ENCODE results near the gene NLGN4Y. TPM values are rescaled to one million over a fixed set of nuclear protein-coding genes. Genes with fewer than 3 reads are reported as not detected.

NLGN4Y gene
- total RNA-seq, 1 experiment from 2014 or later: not detected

DNA sequence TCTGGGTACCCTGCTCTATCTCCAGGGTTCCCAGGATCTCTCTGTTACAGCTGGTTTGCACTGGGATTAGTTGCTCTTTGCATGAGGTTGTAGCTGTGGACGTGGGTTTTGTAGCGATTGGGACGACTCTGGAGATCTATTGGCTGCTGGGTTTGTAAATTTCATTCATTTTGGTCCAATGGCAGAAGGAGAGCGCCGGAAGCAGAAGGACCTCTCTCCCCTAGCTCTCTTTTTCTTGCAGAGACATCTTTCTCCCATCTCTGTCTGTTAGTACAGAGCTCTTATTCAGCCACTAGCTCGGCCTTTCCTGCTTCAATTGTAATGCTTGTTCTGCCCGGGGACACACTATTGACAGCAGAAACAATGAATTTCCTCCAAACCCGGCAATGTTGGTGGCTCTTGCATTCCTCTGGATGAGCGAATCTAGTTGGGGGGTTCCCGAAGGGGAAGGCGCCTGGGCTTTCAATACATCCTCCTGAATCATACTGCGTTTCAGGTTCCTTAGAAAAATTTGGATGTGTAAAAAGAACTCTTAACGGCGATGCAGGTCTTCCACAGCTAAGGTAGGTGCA, 1.9 kb upstream of the NLGN4Y start:
- H3K23ac ChIP-seq (ENCODE audit: insufficient read length, low read depth, low read length): no peak overlapping the region
- no peak overlapping the region for H3K27ac ChIP-seq (ENCODE audit: insufficient read length, low read depth, low read length)
- H2BK5ac ChIP-seq (ENCODE audit: insufficient read length, low read length): no peak overlapping the region
- H3K9me3 ChIP-seq (ENCODE audit: control insufficient read depth, low read depth, low read length): no peaks in the 10 kb centered on the region
- H4K20me1 ChIP-seq (ENCODE audit: control insufficient read depth, insufficient read depth, insufficient read length): no peaks in the 10 kb centered on the region
- H2BK120ac ChIP-seq (ENCODE audit: low read depth, low read length, poor library complexity, severe bottlenecking): no peak overlapping the region
- no peak overlapping the region for H2BK20ac ChIP-seq (ENCODE audit: low read depth, low read length, poor library complexity, severe bottlenecking)
- H3T11ph ChIP-seq (ENCODE audit: low read length): no peak overlapping the region
- no peaks in the 10 kb centered on the region for H3K23me2 ChIP-seq (ENCODE audit: insufficient read length, low read depth, low read length, poor library complexity, severe bottlenecking)
- H2BK15ac ChIP-seq (ENCODE audit: low read depth, low read length): no peak overlapping the region
- no peak overlapping the region for H3K27ac Mint-ChIP-seq
- H2AFZ ChIP-seq (ENCODE audit: low read length): no peak overlapping the region
- no peaks in the 10 kb centered on the region for H3K4me1 Mint-ChIP-seq
- H3K4me1 ChIP-seq (ENCODE audit: insufficient read depth, low read length): no peaks in the 10 kb centered on the region
- no peak overlapping the region for H2BK12ac ChIP-seq (ENCODE audit: insufficient read length, low read depth, low read length)
- H3K18ac ChIP-seq (ENCODE audit: insufficient read length, low read depth, low read length): no peak overlapping the region
- H3K27me3 ChIP-seq (ENCODE audit: insufficient read depth, low read length): no peaks in the 10 kb centered on the region
- no peak for DNase-seq
- TF ChIP-seq, protein P1, sequence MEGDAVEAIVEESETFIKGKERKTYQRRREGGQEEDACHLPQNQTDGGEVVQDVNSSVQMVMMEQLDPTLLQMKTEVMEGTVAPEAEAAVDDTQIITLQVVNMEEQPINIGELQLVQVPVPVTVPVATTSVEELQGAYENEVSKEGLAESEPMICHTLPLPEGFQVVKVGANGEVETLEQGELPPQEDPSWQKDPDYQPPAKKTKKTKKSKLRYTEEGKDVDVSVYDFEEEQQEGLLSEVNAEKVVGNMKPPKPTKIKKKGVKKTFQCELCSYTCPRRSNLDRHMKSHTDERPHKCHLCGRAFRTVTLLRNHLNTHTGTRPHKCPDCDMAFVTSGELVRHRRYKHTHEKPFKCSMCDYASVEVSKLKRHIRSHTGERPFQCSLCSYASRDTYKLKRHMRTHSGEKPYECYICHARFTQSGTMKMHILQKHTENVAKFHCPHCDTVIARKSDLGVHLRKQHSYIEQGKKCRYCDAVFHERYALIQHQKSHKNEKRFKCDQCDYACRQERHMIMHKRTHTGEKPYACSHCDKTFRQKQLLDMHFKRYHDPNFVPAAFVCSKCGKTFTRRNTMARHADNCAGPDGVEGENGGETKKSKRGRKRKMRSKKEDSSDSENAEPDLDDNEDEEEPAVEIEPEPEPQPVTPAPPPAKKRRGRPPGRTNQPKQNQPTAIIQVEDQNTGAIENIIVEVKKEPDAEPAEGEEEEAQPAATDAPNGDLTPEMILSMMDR (conservative IDR thresholded peaks at IDR 0.05): no peak
- no peak overlapping the region for H3K56ac ChIP-seq (ENCODE audit: insufficient read length, low read depth, low read length)
- H4K91ac ChIP-seq (ENCODE audit: insufficient read length, low read depth, low read length): no peak overlapping the region
- H3K14ac ChIP-seq (ENCODE audit: insufficient read depth, low read length): no peak overlapping the region
- H4K8ac ChIP-seq (replicated peaks; ENCODE audit: insufficient read length, low read depth, low read length): no peak overlapping the region
- no peak overlapping the region for H3K9ac ChIP-seq (ENCODE audit: extremely low read depth, insufficient read length, low read length)
- no peak overlapping the region for H2AK5ac ChIP-seq (ENCODE audit: insufficient read length, low read length)
- no peaks in the 10 kb centered on the region for H3K36me3 Mint-ChIP-seq (ENCODE audit: insufficient read depth in 1 of 3, low read depth in 3 of 3)
- no peaks in the 10 kb centered on the region for H3K9me3 Mint-ChIP-seq
- H3K4me3 Mint-ChIP-seq: no peak overlapping the region
- H3K4me2 ChIP-seq (ENCODE audit: insufficient read depth, insufficient read length, low read length): no peak overlapping the region
- H3K79me1 ChIP-seq (ENCODE audit: insufficient read depth, low read depth, low read length, poor library complexity, severe bottlenecking): no peaks in the 10 kb centered on the region
- H3K79me2 ChIP-seq (ENCODE audit: insufficient read depth, low read length): no peaks in the 10 kb centered on the region
- no peaks in the 10 kb centered on the region for H3K27me3 Mint-ChIP-seq (ENCODE audit: low read depth)
- no peak overlapping the region for H4K5ac ChIP-seq (ENCODE audit: insufficient read length, low read depth, low read length)
- WGBS (ENCODE audit: extremely low coverage, insufficient read length, low lambda C conversion rate): no CpG with 5 or more reads among the region's 14 CpGs
- H3K4ac ChIP-seq (ENCODE audit: low read depth, low read length): no peak overlapping the region

Measured in H9 (cell line).